Bronchial epithelial cell (primary cell): Measurements from ENCODE around the gene CHD6. TPM values are rescaled to one million over a fixed set of nuclear protein-coding genes. Genes with fewer than 3 reads are reported as not detected.

Experiments used
- DNase-seq: peaks from one replicate; pipeline ENCODE4 v3.0.0-alpha.2; 2010; ENCODE audit warnings: low read depth
- FAIRE-seq: peaks from 2 replicates; lab custom pipeline; 2011; peaks lifted over from hg19 to GRCh38; lab: Jason Lieb, UNC
- H3K27me3 ChIP-seq: 2 replicates; pipeline ENCODE4 v1.5.1; 2011; ENCODE audit warnings: low read length; ENCODE audit not compliant: control insufficient read depth, insufficient read depth
- H3K36me3 ChIP-seq: 2 replicates; pipeline ENCODE4 v1.5.1; 2011; ENCODE audit warnings: low read length; ENCODE audit not compliant: control insufficient read depth, insufficient read depth
- H3K4me3 ChIP-seq: 2 replicates; pipeline ENCODE4 v1.5.1; 2011; ENCODE audit warnings: mild to moderate bottlenecking, low read depth, low read length, control low read depth
- total RNA-seq: library from RNA; depleted of rRNA; stranded (reverse); fragments of >200 nt; gene quantifications from 2 replicates; pipeline ENCODE4 v1.2.1, GENCODE V29; 2014
- TF ChIP-seq, protein P1 (sequence below): IDR thresholded peaks from 2 replicates; pipeline ENCODE4 v1.5.1; 2011; ENCODE audit warnings: mild to moderate bottlenecking, moderate library complexity, low read length, control low read depth, inconsistent platforms; ENCODE audit not compliant: insufficient read depth, severe bottlenecking

The CHD6 gene
- total RNA-seq, 1 donor from 2014 or later = 10.8 TPM

DNA sequence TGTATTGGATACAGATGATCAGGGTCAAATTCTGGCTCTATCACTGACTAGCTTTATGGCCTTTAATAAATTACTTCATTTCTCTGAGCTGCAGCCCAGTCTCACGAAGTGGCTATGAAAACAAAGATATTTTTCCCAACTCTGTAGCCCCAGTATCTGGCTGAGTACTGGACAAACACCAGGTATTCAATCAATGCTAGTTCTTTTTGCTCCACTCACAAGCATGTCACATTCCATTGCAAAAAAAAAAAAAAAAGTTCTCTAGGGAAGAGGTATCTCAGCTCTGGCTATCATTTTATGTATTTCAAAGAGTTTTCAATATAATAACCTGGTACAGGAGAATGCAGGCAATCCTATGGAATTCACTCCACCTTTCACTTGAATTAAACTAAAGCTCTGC is 3.1 kb downstream of the CHD6 start:
- TF ChIP-seq, protein P1, sequence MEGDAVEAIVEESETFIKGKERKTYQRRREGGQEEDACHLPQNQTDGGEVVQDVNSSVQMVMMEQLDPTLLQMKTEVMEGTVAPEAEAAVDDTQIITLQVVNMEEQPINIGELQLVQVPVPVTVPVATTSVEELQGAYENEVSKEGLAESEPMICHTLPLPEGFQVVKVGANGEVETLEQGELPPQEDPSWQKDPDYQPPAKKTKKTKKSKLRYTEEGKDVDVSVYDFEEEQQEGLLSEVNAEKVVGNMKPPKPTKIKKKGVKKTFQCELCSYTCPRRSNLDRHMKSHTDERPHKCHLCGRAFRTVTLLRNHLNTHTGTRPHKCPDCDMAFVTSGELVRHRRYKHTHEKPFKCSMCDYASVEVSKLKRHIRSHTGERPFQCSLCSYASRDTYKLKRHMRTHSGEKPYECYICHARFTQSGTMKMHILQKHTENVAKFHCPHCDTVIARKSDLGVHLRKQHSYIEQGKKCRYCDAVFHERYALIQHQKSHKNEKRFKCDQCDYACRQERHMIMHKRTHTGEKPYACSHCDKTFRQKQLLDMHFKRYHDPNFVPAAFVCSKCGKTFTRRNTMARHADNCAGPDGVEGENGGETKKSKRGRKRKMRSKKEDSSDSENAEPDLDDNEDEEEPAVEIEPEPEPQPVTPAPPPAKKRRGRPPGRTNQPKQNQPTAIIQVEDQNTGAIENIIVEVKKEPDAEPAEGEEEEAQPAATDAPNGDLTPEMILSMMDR = no peak
- FAIRE-seq (no peak), DNase-seq (no peak)
- no peak overlapping the region for H3K4me3 ChIP-seq
- H3K36me3 ChIP-seq = no peaks in the 10 kb centered on the region
- H3K27me3 ChIP-seq = no peaks in the 10 kb centered on the region

DNA sequence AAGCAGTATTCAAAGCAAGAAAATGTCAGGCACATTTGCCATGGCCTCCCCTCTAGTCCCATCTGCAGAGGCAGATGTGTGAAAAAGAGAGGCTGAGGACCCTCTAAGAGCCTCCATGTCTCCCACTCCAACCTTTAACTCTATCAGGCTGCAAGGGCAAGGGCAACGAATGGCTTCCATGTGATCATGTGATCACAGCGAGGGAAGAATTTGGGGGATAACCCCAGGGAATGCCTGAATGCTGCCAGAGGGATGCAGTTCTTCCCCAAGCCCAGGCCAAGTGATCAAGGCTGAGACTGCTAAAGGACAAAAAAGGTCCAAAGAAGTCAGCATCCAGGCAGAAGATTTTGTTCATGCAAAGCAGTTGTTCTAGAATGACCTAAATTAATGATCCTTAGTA is 4.9 kb downstream of the CHD6 start:
- FAIRE-seq (no peak), DNase-seq (no peak)
- TF ChIP-seq, protein P1 = no peak
- Histone ChIP-seq H3K4me3 (no peak overlapping the region), H3K36me3 (no peaks in the 10 kb centered on the region), H3K27me3 (no peaks in the 10 kb centered on the region)

DNA sequence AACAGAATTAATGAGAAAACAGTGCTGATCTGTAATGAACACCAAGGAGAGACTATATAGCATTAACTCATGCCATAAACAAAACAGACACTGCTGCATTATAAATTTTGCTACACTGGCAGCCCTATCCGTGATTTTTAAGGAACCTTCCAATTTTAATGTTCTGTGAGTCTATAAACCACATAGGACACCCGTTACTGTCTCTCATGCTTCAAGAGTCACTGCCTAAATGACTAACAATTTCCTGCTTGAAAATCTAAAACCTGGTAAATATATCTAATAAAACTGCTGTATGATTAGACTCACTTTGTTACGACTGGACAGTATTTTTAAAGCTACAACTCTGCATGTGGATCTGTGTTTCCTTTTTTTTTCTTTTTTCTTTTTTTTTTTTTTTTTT is 8.7 kb downstream of the CHD6 start:
- TF ChIP-seq, protein P1 = no peak
- no peak for FAIRE-seq

DNA sequence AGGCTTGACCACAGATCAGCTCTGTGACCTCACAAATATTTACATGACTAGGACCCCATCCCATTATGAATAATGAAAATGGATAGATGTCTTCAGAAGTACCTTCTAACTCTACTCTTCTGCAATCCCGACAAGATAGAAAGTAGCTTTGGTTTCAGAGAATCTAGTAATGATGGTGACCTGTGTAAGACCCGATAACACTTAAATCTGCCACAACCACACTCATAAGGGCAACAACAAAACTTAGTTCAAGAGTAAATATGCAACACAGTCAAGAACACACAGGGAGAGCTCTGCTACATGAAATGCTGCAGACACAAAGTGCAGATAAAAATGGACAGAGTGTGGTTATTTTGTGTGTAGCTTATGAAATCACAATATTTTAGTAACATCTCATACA is 9.6 kb downstream of the CHD6 start:
- Histone ChIP-seq H3K4me3 (no peak overlapping the region), H3K27me3 (no peaks in the 10 kb centered on the region), H3K36me3 (no peaks in the 10 kb centered on the region)
- TF ChIP-seq, protein P1 = no peak
- FAIRE-seq (no peak), DNase-seq (no peak)

More for the DNA sequence above, 8.7 kb downstream of the CHD6 start:
- DNase-seq = no peak
- Histone ChIP-seq H3K36me3 (no peaks in the 10 kb centered on the region), H3K4me3 (no peak overlapping the region), H3K27me3 (no peaks in the 10 kb centered on the region)

DNA sequence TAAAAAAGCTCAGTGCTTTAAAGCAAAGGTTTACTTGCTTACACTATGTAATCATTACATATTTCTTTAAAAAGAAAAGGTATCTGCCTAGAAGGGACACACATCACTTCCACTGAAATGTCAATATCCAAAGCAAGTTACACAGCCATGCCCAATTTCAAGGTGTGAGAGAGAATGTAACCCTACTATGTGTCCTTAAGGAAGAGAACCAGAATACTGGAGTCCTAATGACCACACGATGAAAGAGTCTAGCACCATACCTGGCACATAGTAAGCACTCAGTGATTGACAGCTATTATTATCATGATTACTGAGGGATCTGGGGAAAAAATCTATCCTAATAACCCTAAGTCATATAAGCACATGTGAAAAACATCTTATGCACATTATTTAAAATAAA is 10.4 kb downstream of the CHD6 start:
- Histone ChIP-seq H3K4me3 (no peak overlapping the region), H3K36me3 (no peaks in the 10 kb centered on the region), H3K27me3 (no peaks in the 10 kb centered on the region)
- TF ChIP-seq, protein P1 = no peak
- DNase-seq (no peak), FAIRE-seq (no peak)

DNA sequence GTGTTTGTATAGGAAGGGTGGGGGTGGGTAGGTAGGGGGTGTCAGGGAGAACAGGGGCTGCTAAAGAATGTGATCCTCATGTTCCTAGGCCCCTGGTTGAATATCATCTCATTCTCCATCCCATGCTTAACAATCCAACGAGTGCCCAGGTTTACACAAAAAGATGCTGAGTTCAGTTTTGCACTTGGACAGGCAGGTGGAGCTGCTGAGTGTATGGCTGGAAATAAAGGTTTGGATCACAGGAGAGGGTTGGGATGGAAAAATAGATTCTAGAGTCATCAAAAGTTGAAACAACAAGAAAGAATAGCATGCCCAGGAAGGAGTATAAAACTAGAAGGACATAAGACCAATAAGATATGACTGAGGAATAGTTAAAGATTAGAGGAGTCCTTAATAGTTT is 14.2 kb downstream of the CHD6 start:
- TF ChIP-seq, protein P1 = peak; percentile 5
- no peaks in the 10 kb centered on the region for H3K27me3 ChIP-seq
- no peaks in the 10 kb centered on the region for H3K36me3 ChIP-seq
- DNase-seq (no peak), FAIRE-seq (no peak)
- no peak overlapping the region for H3K4me3 ChIP-seq
